Measurements from ENCODE around the gene C11orf58. TPM values are rescaled to one million over a fixed set of nuclear protein-coding genes. Genes with fewer than 3 reads are reported as not detected.

Gene C11orf58
- polyA plus RNA-seq, 1 donor from 2014 or later, result 226 TPM

DNA sequence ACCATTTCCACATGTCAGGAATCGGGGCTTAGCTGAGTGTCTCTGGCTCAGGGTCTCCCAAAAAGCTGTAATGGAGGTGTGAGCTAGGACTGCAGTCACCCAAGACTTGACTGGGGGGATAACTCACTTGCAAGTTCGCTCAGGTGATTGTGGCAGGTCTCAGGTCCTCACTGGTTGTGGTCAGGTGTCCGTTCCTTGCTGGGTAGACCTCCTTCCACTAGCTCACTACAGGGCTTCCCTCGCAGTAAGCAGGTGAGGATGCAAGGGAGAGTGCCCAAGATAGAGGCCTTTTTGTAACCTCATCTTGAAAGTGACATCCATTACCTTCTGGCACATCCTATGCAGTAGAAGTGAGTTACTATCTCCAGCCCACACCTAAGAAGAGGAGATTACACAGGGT, 29.5 kb downstream of the C11orf58 start:
- Histone ChIP-seq H3F3A (ENCODE audit: insufficient read depth, low read length, poor library complexity, severe bottlenecking) (no peaks in the 10 kb centered on the region), H3K9me3 (ENCODE audit: low read length) (no peaks in the 10 kb centered on the region), H3K4me3 (ENCODE audit: low read length) (no peak overlapping the region), H3K27me3 (ENCODE audit: insufficient read depth, low read depth, low read length) (no peaks in the 10 kb centered on the region), H3K27ac (ENCODE audit: low read length) (no peak overlapping the region), H3K9ac (ENCODE audit: low read length) (no peak overlapping the region), H3K79me2 (replicated peaks; ENCODE audit: insufficient read depth, low read length) (no peaks in the 10 kb centered on the region), H2AFZ (ENCODE audit: low read depth, low read length) (no peak overlapping the region), H3K9me2 (ENCODE audit: insufficient read depth, low read length) (no peaks in the 10 kb centered on the region), H4K20me1 (ENCODE audit: insufficient read depth) (no peaks in the 10 kb centered on the region), H3K4me2 (ENCODE audit: low read length) (no peak overlapping the region), H3K36me3 (ENCODE audit: insufficient read depth, low read length) (no peaks in the 10 kb centered on the region)
- TF ChIP-seq REST (IDR thresholded peaks at IDR 0.05; ENCODE audit: borderline replicate concordance), result no peak
- TF ChIP-seq CTCF (IDR thresholded peaks at IDR 0.05; ENCODE audit: poor library complexity, severe bottlenecking), result no peak

DNA sequence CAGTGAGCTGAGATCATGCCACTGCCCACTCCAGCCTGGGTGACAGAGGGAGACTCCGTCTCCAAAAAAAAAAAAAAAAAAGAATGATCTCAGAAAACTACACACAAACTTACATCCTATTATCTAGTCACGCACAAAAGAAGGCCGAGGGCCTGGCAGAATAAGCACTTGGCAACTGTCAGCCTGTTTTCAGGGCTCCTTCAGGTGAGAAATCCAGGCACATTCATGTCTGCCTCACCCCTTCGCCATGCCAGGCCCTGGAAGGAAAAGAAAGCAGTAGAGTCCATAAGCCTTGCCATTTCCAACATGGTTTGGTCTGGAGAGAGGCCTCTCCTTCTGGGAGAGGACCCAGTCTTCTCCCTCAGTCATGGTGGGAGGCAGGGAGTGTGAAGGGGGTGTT, 30.9 kb downstream of the C11orf58 start:
- TF ChIP-seq RAD21 (conservative IDR thresholded peaks at IDR 0.05) (no peak), SMC3 (conservative IDR thresholded peaks at IDR 0.05; ENCODE audit: poor library complexity) (no peak)
- no peaks in the 10 kb centered on the region for H3K79me2 ChIP-seq (replicated peaks; ENCODE audit: insufficient read depth, low read length)
- no peaks in the 10 kb centered on the region for H3K9me2 ChIP-seq (ENCODE audit: insufficient read depth, low read length)
- H3K27me3 ChIP-seq (ENCODE audit: insufficient read depth, low read depth, low read length), result no peaks in the 10 kb centered on the region
- H3K9me3 ChIP-seq (ENCODE audit: low read length), result no peaks in the 10 kb centered on the region
- no peaks in the 10 kb centered on the region for H4K20me1 ChIP-seq (ENCODE audit: insufficient read depth)
- H3K27ac ChIP-seq (ENCODE audit: low read length), result no peak overlapping the region
- no peak overlapping the region for H3K4me2 ChIP-seq (ENCODE audit: low read length)
- H3F3A ChIP-seq (ENCODE audit: insufficient read depth, low read length, poor library complexity, severe bottlenecking), result no peaks in the 10 kb centered on the region
- H3K36me3 ChIP-seq (ENCODE audit: insufficient read depth, low read length), result no peaks in the 10 kb centered on the region
- H3K4me3 ChIP-seq (ENCODE audit: low read length), result no peak overlapping the region
- no peak overlapping the region for H2AFZ ChIP-seq (ENCODE audit: low read depth, low read length)
- no peak overlapping the region for H3K9ac ChIP-seq (ENCODE audit: low read length)

DNA sequence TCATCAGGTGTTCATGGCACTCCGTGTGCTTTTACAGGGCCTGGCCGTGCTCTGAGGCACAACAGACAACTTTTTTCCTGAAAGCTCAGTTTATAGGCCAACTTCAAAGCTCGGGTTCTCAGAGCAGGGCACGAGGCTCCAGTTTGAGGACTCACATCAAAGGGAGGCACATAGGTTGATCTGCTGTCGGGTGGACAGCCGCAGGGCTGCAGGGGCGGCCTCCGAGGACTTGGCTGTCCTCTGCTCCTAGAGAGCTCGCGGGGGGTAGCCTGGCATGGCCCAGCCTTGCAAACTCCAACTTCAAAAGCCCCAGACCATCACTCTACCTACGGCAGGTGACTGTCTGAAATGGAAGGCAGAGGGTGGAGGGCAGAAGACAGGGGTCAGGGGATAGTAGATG, 31.6 kb downstream of the C11orf58 start:
- H3K27me3 ChIP-seq (ENCODE audit: insufficient read depth, low read depth, low read length), result no peaks in the 10 kb centered on the region
- no peaks in the 10 kb centered on the region for H3K9me2 ChIP-seq (ENCODE audit: insufficient read depth, low read length)
- no peak overlapping the region for H2AFZ ChIP-seq (ENCODE audit: low read depth, low read length)
- H3K9me3 ChIP-seq (ENCODE audit: low read length), result no peaks in the 10 kb centered on the region
- no peak overlapping the region for H3K4me3 ChIP-seq (ENCODE audit: low read length)
- H3K79me2 ChIP-seq (replicated peaks; ENCODE audit: insufficient read depth, low read length), result no peaks in the 10 kb centered on the region
- no peaks in the 10 kb centered on the region for H3F3A ChIP-seq (ENCODE audit: insufficient read depth, low read length, poor library complexity, severe bottlenecking)
- no peaks in the 10 kb centered on the region for H4K20me1 ChIP-seq (ENCODE audit: insufficient read depth)
- no peak overlapping the region for H3K27ac ChIP-seq (ENCODE audit: low read length)
- no peak overlapping the region for H3K9ac ChIP-seq (ENCODE audit: low read length)
- H3K36me3 ChIP-seq (ENCODE audit: insufficient read depth, low read length), result no peaks in the 10 kb centered on the region
- TF ChIP-seq TAF1 (IDR thresholded peaks at IDR 0.05; ENCODE audit: low read depth), result no peak
- TF ChIP-seq SMC3 (conservative IDR thresholded peaks at IDR 0.05; ENCODE audit: poor library complexity), result no peak
- no peak for TF ChIP-seq RAD21 (conservative IDR thresholded peaks at IDR 0.05)
- no peak for TF ChIP-seq POLR2AphosphoS5 (IDR thresholded peaks at IDR 0.05)
- TF ChIP-seq MXI1 (conservative IDR thresholded peaks at IDR 0.05; ENCODE audit: poor library complexity, severe bottlenecking), result no peak
- no peak for TF ChIP-seq REST (IDR thresholded peaks at IDR 0.05; ENCODE audit: borderline replicate concordance)
- TF ChIP-seq EZH2 (IDR thresholded peaks at IDR 0.05; ENCODE audit: borderline replicate concordance, insufficient read depth, low read length, poor library complexity, severe bottlenecking), result no peak
- H3K4me2 ChIP-seq (ENCODE audit: low read length), result no peak overlapping the region
